Measurements from ENCODE around the gene SPEF1.
"Not testable (repeated sequence)": the region's sequence is repeated elsewhere in the genome, so short reads cannot be mapped to it uniquely, and the experiment has no call there.

Gene SPEF1

DNA sequence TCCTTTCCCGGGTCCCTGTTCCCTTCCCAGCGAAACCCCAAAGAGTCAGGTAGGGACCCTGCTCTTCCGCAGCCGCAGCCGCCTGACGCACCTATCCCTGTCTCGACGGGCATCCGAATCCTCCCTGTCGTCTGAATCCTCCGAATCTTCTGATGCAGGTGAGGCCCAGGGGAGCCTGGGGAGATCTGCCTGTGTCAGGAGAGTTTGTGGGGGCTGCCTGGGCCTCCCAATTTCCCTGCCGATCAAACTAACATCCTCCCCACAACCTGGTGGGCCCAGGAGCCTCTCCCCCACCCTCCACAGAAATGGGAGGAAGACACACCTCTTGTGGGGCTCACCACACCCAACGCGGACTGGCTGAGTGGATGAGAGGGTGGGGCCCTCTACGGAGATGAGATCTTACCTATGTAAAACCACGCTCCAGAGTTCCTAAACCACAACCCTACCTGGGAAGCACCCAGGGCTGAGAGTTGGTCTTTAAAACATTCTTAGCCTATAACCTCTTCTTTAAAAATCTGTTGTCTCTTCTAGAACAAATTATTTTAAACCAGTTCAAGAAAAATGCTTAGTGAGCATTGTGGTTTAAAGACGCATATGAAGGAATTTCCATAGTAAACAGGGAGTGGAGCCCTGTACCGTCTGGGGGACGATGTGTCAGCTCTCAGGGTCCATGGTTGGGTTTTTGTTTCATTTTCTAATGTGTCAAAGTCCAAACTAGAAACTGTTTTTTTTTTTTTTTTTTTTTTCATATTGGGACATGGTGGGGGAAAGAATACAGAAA lies 16.5 kb upstream of the SPEF1 start:
- Histone ChIP-seq H3K27ac (ENCODE audit: low read depth, low read length, severe bottlenecking) (no peak overlapping the region), H3K4me1 (ENCODE audit: control insufficient read depth, insufficient read depth, low read length, poor library complexity, severe bottlenecking) (peaks cover 25% of the 10 kb centered on the region), H3K9me3 (ENCODE audit: control insufficient read depth, low read length) (no peaks in the 10 kb centered on the region), H3K36me3 (ENCODE audit: control insufficient read depth, insufficient read depth, low read length) (peaks cover 26% of the 10 kb centered on the region), H3K4me3 (ENCODE audit: extremely low read depth, insufficient read depth, low read length, poor library complexity, severe bottlenecking) (peak overlapping the region; percentile 55)
- 86 to 98% methylated on average over 11 to 16 of the region's 19 CpGs for WGBS, 2 experiments (ENCODE audit: insufficient coverage in 2 of 2)

DNA sequence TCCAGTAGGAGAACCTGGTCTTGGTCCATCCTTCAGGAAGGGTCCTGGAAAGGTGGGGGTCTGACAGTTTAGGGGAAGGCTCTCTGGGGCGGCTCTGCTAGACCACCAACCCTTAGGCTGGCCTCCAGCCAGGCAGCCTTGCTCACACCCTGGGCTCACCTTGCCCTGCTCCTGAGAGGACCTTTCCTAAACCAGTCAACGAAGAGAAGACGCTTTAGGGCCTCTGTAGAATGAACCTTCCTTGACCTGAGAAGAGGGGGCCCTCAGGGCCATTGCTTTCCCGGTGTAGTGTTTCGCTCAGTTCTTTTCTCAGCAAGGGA lies 15.9 kb upstream of the SPEF1 start:
- H3K4me3 ChIP-seq (ENCODE audit: extremely low read depth, insufficient read depth, low read length, poor library complexity, severe bottlenecking): peak overlapping the region; percentile 55
- peaks cover 20% of the 10 kb centered on the region for H3K36me3 ChIP-seq (ENCODE audit: control insufficient read depth, insufficient read depth, low read length)
- H3K27ac ChIP-seq (ENCODE audit: low read depth, low read length, severe bottlenecking): no peak overlapping the region
- peaks cover 25% of the 10 kb centered on the region for H3K4me1 ChIP-seq (ENCODE audit: control insufficient read depth, insufficient read depth, low read length, poor library complexity, severe bottlenecking)
- no peaks in the 10 kb centered on the region for H3K9me3 ChIP-seq (ENCODE audit: control insufficient read depth, low read length)
- 78 to 91% methylated on average over 4 of the region's 5 CpGs for whole genome bisulfite sequencing, 2 experiments (ENCODE audit: insufficient coverage in 2 of 2)

DNA sequence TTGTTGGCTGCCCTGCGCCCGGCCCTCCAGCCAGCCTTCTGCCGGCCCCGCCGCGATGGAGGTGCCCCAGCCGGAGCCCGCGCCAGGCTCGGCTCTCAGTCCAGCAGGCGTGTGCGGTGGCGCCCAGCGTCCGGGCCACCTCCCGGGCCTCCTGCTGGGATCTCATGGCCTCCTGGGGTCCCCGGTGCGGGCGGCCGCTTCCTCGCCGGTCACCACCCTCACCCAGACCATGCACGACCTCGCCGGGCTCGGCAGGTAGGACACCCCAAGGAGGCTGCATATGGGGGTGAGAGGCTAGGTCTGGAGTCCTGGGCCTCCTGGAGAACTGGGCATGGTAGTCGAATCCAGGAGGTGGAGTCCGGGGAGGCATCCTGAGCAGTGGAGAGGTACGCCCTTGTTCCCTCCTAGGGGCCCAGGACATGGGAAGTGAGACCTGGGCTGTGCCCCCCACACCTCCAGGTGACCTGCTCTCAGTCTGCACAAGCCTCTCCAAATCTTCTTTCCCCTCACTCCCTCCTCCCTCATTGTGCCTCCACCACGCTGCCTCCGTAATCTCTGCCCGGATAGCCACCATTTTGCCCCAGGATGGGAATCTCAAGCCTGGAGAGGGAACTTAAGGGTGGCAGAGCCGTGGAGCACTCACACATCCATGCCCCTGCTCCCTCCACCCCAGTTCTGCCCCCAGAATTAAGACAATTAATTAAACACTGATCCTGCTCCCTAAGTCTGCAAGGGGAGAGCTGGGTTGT lies 15.4 kb upstream of the SPEF1 start:
- Histone ChIP-seq H3K36me3 (ENCODE audit: control insufficient read depth, insufficient read depth, low read length) (peaks cover 15% of the 10 kb centered on the region), H3K27ac (ENCODE audit: low read depth, low read length, severe bottlenecking) (no peak overlapping the region), H3K4me3 (ENCODE audit: extremely low read depth, insufficient read depth, low read length, poor library complexity, severe bottlenecking) (peak overlapping the region; percentile 55), H3K9me3 (ENCODE audit: control insufficient read depth, low read length) (no peaks in the 10 kb centered on the region), H3K4me1 (ENCODE audit: control insufficient read depth, insufficient read depth, low read length, poor library complexity, severe bottlenecking) (peaks cover 25% of the 10 kb centered on the region)
- WGBS, 2 experiments (ENCODE audit: insufficient coverage in 2 of 2): 3 to 13% methylated on average over 17 to 18 of the region's 33 CpGs

GRCh38 chr20:3795511-3796468 lies 14.5 kb upstream of the SPEF1 start, which contains the start of gene CDC25B:
Gene CDC25B (plus strand): TSS chr20:3796310. CDS start chr20:3796532, 222 bp downstream.
- WGBS, 2 experiments (ENCODE audit: insufficient coverage in 2 of 2): 2 to 5% methylated on average over 40 of the region's 69 CpGs
- peaks cover 25% of the 10 kb centered on the region for H3K4me1 ChIP-seq (ENCODE audit: control insufficient read depth, insufficient read depth, low read length, poor library complexity, severe bottlenecking)
- peak within 1 kb of the TSS; percentile 55 for H3K4me3 ChIP-seq (ENCODE audit: extremely low read depth, insufficient read depth, low read length, poor library complexity, severe bottlenecking)
- peak within 1 kb of the TSS; percentile 51 for H3K27ac ChIP-seq (ENCODE audit: low read depth, low read length, severe bottlenecking)
- peaks cover 6% of the 10 kb centered on the region for H3K36me3 ChIP-seq (ENCODE audit: control insufficient read depth, insufficient read depth, low read length)
- H3K9me3 ChIP-seq (ENCODE audit: control insufficient read depth, low read length): no peaks in the 10 kb centered on the region

- no peaks in the 10 kb centered on the region for H3K9me3 ChIP-seq (ENCODE audit: control insufficient read depth, low read length)
- no peak overlapping the region for H3K4me3 ChIP-seq (ENCODE audit: extremely low read depth, insufficient read depth, low read length, poor library complexity, severe bottlenecking)
- H3K4me1 ChIP-seq (ENCODE audit: control insufficient read depth, insufficient read depth, low read length, poor library complexity, severe bottlenecking): peaks cover 21% of the 10 kb centered on the region
- H3K27ac ChIP-seq (ENCODE audit: low read depth, low read length, severe bottlenecking): no peak overlapping the region
- no peaks in the 10 kb centered on the region for H3K36me3 ChIP-seq (ENCODE audit: control insufficient read depth, insufficient read depth, low read length)
- WGBS, 2 experiments (ENCODE audit: insufficient coverage in 2 of 2): 87 to 94% methylated on average over 19 to 21 of the region's 25 CpGs
These were observed 13.6 kb upstream of the SPEF1 start for GRCh38 chr20:3794701-3795420.

- 100% methylated on average over 1 of the region's 3 CpGs; no CpG with 5 or more reads in 1 of the 2 experiments for WGBS, 2 experiments (ENCODE audit: insufficient coverage in 2 of 2)
These were observed 12.9 kb upstream of the SPEF1 start for GRCh38 chr20:3794168-3794567.

GRCh38 chr20:3789201-3789600 lies 8.0 kb upstream of the SPEF1 start:
- 92 to 94% methylated on average over 2 to 4 of the region's 4 CpGs for WGBS, 2 experiments (ENCODE audit: insufficient coverage in 2 of 2)

More at GRCh38 chr20:3794168-3794567, 12.9 kb upstream of the SPEF1 start:
- H3K27ac ChIP-seq (ENCODE audit: low read depth, low read length, severe bottlenecking); H3K9me3 ChIP-seq (ENCODE audit: control insufficient read depth, low read length); H3K36me3 ChIP-seq (ENCODE audit: control insufficient read depth, insufficient read depth, low read length); H3K4me3 ChIP-seq (ENCODE audit: extremely low read depth, insufficient read depth, low read length, poor library complexity, severe bottlenecking): not testable (repeated sequence)
- peaks cover 17% of the 10 kb centered on the region for H3K4me1 ChIP-seq (ENCODE audit: control insufficient read depth, insufficient read depth, low read length, poor library complexity, severe bottlenecking)

GRCh38 chr20:3788685-3789155 lies 7.5 kb upstream of the SPEF1 start:
- Histone ChIP-seq H3K27ac (ENCODE audit: low read depth, low read length, severe bottlenecking) (no peak overlapping the region), H3K4me1 (ENCODE audit: control insufficient read depth, insufficient read depth, low read length, poor library complexity, severe bottlenecking) (peaks cover 9% of the 10 kb centered on the region), H3K4me3 (ENCODE audit: extremely low read depth, insufficient read depth, low read length, poor library complexity, severe bottlenecking) (no peak overlapping the region), H3K36me3 (ENCODE audit: control insufficient read depth, insufficient read depth, low read length) (peaks cover 17% of the 10 kb centered on the region), H3K9me3 (ENCODE audit: control insufficient read depth, low read length) (no peaks in the 10 kb centered on the region)
- 62 to 67% methylated on average over 4 of the region's 4 CpGs for WGBS, 2 experiments (ENCODE audit: insufficient coverage in 2 of 2)

More at GRCh38 chr20:3789201-3789600, 8.0 kb upstream of the SPEF1 start:
- H3K9me3 ChIP-seq (ENCODE audit: control insufficient read depth, low read length); H3K27ac ChIP-seq (ENCODE audit: low read depth, low read length, severe bottlenecking); H3K4me1 ChIP-seq (ENCODE audit: control insufficient read depth, insufficient read depth, low read length, poor library complexity, severe bottlenecking); H3K4me3 ChIP-seq (ENCODE audit: extremely low read depth, insufficient read depth, low read length, poor library complexity, severe bottlenecking): not testable (repeated sequence)
- peaks cover 13% of the 10 kb centered on the region for H3K36me3 ChIP-seq (ENCODE audit: control insufficient read depth, insufficient read depth, low read length)

DNA sequence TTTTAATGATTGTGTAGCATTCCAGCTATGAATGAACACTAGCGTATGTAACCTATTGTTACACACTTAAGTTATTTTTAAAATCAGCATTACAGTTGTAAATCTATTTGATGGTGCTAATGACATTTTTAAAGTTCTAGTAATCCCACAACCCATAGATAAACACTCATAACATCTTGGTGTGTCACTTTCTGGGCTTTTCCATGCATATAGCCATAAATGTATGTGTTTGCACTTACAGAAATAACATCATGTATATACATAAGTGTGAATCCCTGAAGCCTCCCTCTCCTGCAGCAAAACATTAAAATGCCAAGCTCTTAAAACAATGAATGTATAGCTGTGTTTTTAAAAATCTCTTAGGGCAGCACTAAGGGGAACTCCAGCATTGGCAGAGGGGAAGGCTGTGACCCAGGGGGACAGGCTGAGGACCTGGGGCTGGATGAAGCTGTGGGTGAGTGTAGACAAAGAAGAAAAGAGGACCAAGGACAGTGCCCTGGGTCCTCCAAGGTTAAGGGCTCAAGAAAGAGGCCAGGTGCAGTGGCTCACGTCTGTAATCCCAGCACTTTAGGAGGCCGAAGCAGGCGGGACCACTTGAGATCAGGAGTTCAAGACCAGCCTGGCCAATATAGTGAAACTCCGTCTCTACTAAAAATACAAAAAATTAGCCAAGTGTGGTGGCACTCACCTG lies 6.2 kb upstream of the SPEF1 start:
- H3K27ac ChIP-seq (ENCODE audit: low read depth, low read length, severe bottlenecking): no peak overlapping the region
- 92% methylated on average over 4 of the region's 5 CpGs for WGBS, 2 experiments (ENCODE audit: insufficient coverage in 2 of 2)
- peaks cover 22% of the 10 kb centered on the region for H3K36me3 ChIP-seq (ENCODE audit: control insufficient read depth, insufficient read depth, low read length)
- H3K4me1 ChIP-seq (ENCODE audit: control insufficient read depth, insufficient read depth, low read length, poor library complexity, severe bottlenecking): peaks cover 9% of the 10 kb centered on the region
- no peaks in the 10 kb centered on the region for H3K9me3 ChIP-seq (ENCODE audit: control insufficient read depth, low read length)
- peak overlapping the region; percentile 30 for H3K4me3 ChIP-seq (ENCODE audit: extremely low read depth, insufficient read depth, low read length, poor library complexity, severe bottlenecking)

Data from mesodermal cell (in vitro differentiated cells).